ENCODE results near the gene LIN37.
"Not testable (repeated sequence)": the region's sequence is repeated elsewhere in the genome, so short reads cannot be mapped to it uniquely, and the experiment has no call there.

The LIN37 gene

DNA sequence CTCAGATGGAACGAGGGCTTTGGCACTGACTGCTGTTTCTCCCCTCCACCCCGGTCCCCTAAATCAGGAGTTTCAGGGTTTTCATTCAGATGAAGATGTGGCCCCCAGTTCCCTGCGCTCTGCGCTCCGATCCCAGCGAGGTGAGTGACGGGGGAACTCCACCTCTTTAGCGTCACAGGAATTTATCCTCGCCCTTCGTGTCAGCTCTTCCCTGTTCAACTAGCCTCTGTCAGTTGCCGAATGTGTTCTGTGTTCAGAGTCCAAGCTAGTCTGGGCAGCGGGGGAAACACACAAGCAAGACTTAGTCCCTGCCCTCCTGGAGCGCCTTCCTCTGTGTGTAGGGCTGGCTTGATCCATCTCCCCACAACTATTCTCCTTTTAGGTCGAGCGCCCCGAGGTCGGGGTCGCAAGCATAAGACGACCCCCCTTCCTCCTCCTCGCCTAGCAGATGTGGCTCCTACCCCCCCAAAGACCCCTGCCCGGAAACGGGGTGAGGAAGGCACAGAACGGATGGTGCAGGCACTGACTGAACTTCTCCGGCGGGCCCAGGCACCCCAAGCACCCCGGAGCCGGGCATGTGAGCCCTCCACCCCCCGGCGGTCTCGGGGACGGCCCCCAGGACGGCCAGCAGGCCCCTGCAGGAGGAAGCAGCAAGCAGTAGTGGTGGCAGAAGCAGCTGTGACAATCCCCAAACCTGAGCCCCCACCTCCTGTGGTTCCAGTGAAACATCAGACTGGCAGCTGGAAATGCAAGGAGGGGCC lies 28.8 kb upstream of the LIN37 start:
- DNase-seq (ENCODE audit: low read depth in 2 of 2): no peak

DNA sequence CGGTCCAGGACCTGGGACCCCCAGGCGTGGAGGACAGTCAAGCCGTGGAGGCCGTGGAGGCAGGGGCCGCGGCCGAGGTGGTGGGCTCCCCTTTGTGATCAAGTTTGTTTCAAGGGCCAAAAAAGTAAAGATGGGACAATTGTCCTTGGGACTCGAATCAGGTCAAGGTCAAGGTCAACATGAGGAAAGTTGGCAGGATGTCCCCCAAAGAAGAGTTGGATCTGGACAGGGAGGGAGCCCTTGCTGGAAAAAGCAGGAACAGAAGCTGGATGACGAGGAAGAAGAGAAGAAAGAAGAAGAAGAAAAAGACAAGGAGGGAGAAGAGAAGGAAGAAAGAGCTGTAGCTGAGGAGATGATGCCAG lies 28.2 kb upstream of the LIN37 start:
- DNase-seq (ENCODE audit: low read depth in 2 of 2): no peak

DNA sequence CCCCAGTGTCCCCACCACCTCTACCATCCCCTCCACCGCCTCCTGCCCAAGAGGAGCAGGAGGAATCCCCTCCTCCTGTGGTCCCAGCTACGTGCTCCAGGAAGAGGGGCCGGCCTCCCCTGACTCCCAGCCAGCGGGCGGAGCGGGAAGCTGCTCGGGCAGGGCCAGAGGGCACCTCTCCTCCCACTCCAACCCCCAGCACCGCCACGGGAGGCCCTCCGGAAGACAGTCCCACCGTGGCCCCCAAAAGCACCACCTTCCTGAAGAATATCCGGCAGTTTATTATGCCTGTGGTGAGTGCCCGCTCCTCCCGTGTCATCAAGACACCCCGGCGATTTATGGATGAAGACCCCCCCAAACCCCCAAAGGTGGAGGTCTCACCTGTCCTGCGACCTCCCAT lies 27.7 kb upstream of the LIN37 start:
- DNase-seq (ENCODE audit: low read depth in 2 of 2): no peak

DNA sequence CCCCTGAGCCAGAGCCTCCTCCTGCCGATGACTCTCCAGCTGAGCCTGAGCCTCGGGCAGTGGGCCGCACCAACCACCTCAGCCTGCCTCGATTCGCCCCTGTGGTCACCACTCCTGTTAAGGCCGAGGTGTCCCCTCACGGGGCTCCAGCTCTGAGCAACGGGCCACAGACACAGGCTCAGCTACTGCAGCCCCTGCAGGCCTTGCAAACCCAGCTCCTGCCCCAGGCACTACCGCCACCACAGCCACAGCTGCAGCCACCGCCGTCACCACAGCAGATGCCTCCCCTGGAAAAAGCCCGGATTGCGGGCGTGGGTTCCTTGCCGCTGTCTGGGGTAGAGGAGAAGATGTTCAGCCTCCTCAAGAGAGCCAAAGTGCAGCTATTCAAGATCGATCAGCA lies 27.0 kb upstream of the LIN37 start:
- no peak for DNase-seq (ENCODE audit: low read depth in 2 of 2)

DNA sequence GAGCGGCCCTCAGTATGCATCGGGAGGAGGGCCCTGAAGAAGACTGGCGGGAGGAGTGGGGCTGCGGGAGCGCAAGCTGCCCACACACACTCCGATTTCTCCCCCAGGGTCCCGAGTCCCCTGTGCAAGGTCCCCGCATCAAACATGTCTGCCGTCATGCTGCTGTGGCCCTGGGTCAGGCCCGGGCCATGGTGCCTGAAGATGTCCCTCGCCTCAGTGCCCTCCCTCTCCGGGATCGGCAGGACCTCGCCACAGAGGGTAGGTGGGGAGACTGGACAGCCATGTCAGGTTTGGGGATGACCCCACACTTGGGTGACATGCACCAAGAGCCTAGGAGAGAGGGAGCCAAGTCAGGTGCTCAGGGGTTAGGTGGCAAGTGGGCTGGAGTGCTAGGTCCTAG lies 25.9 kb upstream of the LIN37 start:
- DNase-seq (ENCODE audit: low read depth in 2 of 2): no peak

DNA sequence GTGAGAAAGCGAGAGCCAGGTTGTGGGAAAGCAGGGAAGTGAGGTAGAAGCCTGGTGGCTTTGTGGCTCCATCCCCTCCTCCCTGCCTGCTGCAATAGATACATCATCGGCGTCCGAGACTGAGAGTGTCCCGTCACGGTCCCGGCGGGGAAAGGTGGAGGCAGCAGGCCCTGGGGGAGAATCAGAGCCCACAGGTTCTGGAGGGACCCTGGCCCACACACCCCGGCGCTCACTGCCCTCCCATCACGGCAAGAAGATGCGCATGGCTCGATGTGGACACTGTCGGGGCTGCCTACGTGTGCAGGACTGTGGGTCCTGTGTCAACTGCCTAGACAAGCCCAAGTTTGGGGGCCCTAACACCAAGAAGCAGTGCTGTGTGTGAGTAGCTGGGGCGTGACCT lies 25.5 kb upstream of the LIN37 start:
- DNase-seq (ENCODE audit: low read depth in 2 of 2): no peak

DNA sequence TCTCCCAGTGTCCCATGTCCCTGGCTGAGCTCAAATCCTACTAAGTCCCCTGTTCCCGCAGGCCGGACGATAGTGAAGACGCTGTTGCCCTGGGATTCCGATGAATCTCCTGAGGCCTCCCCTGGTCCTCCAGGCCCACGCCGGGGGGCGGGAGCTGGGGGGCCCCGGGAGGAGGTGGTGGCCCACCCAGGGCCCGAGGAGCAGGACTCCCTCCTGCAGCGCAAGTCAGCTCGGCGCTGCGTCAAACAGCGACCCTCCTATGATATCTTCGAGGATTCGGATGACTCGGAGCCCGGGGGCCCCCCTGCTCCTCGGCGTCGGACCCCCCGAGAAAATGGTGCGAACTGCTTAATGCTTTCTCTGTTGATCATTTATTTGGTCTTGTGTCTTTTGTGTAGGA lies 24.7 kb upstream of the LIN37 start:
- DNase-seq (ENCODE audit: low read depth in 2 of 2): no peak

DNA sequence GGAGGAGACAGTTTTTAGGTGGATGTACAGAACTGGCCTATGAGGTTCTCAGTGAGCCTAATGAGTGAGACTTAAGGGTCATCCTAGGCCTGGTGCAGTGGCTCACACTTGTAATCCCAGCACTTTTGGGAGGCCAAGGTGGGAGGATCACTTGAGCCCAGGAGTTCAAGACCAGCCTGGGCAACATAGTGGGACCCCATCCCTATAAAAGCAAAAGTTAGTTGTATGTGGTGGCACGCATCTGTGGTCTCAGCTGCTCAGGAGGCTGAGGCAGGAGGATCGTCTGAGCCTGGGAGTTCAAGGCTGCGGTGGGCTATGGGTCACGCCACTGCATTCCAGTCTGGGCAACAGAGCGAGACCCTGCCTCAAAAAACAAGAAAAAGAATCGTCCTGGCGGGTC lies 24.2 kb upstream of the LIN37 start:
- not testable (repeated sequence) for DNase-seq (ENCODE audit: low read depth in 2 of 2)

DNA sequence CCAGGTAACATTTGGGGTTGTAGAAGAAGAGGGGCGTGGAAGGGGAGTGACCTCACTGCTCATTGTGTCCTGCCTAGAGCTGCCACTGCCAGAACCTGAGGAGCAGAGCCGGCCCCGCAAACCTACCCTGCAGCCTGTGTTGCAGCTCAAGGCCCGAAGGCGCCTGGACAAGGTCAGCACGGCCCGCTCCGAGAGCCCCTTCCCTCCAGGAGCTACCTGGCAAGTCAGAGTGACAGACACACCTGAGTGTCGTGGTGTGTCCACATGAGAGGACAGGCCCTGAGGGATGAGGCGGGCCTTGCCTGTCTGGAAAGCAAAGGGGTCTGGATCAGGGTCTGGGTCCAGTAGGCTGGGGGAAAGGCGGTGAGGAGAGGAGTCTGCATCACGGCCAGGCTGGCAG lies 23.8 kb upstream of the LIN37 start:
- DNase-seq (ENCODE audit: low read depth in 2 of 2): no peak

DNA sequence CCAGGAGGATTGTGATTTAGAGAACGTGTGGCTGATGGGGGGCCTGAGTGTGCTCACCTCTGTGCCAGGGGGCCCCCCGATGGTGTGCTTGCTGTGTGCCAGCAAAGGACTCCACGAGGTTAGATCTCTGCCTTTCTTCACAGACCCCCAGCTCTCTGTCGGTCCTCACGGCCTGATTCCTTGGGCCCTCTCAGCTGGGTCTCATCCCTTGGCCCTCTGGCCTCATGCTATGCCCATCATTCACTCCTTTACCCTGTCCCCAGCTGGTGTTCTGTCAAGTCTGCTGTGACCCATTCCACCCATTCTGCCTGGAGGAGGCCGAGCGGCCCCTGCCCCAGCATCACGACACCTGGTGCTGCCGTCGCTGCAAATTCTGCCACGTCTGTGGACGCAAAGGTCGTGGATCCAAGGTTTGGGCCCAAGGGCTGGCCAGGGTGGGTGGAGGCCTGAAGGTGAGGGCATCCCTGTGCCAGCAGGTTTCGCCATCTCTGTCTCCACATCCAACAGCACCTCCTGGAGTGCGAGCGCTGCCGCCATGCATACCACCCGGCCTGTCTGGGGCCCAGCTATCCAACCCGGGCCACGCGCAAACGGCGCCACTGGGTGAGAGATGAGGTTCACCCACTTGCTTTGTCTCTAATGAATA lies 23.0 kb upstream of the LIN37 start:
- no peak for DNase-seq (ENCODE audit: low read depth in 2 of 2)

DNA sequence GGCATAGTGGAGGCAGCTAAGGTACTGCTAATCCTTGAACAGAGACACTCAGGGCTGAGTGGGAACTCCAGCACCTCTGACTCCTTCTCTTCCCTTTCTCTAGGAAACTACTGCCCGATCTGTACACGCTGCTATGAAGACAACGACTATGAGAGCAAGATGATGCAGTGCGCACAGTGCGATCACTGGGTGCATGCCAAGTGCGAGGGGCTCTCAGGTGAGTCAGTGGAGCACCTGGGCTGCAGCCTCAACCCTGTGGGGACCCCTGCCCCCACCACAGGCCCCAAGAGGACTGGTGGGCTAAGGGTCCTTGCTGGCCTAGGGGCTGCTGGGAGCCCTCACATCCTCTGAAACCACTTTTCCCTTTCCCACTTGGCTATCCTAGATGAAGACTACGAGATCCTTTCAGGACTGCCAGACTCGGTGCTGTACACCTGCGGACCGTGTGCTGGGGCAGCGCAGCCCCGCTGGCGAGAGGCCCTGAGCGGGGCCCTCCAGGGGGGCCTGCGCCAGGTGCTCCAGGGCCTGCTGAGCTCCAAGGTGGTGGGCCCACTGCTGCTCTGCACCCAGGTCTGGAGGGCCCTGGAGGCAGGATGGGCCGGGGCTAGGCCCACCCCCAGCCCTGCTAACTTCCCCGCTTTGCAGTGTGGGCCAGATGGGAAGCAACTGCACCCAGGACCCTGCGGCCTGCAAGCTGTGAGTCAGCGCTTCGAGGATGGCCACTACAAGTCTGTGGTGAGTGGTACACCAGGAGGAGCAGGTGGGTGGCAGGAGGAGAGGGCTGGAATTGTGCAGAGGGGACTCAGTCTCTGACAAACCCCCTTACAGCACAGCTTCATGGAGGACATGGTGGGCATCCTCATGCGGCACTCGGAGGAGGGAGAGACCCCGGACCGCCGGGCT lies 21.1 kb upstream of the LIN37 start:
- no peak for DNase-seq (ENCODE audit: low read depth in 2 of 2)

DNA sequence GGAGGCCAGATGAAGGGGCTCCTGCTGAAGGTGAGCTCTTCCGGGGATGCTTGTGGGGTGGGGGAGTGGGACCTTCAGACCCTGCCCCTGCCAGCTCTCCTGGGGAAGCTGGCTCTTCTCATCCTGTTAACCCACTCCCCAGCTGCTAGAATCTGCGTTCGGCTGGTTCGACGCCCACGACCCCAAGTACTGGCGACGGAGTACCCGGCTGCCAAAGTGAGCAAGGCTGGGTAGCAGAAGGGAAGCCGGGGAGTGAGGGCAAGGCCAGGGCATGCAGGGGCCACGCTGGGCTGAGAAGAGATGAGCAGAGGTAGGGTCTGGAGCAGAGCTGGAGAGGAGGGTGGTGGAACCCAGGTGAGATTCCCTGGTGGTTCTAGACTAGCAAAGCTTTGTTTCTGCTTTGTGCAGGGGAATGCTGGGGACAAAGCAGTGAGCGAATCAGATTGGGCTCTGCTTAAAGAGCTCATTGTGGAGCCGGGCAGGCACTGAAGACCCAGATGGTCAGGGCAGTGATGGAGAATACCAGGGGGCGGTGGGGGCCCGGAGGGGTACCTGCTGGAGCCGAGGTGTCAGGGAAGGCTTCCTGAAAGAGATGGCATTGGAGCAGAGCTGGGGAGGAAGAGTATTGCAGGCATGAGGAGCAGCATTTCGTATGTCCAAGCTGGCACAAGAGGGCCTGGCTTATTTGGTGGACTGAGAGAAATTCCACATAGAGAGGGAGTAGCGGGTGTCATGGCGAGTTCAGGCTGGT lies 20.2 kb upstream of the LIN37 start:
- DNase-seq (ENCODE audit: low read depth in 2 of 2): no peak

DNA sequence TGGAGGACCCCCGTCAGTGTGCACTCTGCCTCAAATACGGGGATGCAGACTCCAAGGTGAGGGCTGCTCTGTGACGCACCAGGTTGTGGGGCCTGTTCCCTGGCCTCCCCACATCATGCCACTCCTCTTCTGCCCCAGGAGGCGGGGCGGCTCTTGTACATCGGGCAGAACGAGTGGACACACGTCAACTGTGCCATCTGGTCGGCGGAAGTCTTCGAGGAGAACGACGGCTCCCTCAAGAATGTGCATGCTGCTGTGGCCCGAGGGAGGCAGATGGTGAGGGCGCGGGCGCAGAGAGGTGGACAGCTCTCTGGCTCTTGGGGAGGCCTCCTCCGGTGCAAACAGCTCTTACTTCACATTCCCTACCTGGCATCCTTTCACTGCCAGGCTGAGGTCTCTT lies 19.4 kb upstream of the LIN37 start:
- DNase-seq (ENCODE audit: low read depth in 2 of 2): no peak

DNA sequence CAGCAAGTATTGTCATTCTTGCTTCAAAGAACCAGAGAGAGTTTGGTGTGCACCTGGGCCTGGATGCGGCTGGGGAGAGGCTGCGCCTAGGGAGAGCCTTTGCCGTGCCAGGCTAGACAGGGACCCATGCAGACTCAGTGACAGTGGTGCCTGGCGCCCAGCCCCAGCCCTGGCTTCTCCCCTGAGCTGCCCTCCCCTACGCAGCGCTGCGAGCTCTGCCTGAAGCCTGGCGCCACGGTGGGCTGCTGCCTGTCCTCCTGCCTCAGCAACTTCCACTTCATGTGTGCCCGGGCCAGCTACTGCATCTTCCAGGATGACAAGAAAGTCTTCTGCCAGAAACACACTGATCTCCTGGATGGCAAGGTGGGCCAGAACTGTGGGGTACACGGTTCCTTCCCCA lies 18.6 kb upstream of the LIN37 start:
- no peak for DNase-seq (ENCODE audit: low read depth in 2 of 2)

DNA sequence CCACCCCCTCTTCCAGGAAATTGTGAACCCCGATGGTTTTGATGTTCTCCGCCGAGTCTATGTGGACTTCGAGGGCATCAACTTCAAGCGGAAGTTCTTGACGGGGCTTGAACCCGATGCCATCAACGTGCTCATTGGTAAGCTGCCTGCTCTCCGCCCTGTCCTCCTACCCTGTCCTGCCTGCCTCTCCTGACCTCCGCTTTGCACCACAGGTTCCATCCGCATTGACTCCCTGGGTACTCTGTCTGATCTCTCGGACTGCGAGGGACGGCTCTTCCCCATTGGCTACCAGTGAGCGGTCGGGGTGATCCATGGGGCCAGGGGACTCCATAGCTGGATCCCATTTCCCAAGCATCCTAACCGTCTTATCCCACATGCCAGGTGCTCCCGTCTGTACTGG lies 18.1 kb upstream of the LIN37 start:
- no peak for DNase-seq (ENCODE audit: low read depth in 2 of 2)

DNA sequence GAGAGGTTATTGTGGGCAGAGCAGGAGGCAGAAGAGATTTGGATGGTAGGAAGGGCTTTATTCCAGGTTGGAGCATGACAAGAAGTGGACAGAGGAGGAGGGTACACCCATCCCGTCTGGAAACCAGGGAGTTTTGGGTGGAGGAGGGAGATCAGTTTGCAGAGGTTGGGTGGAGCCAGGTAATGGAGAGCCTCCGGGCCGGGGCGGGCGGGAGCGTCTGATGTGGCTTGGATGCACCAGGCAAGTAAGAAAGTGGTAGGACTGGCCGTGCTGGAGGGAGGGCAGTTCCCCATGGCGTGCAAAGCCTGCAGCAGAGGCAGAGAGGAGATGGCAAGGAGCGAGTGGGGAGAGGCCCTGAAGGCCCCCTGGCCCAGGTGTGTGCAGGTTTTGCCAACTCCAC lies 17.0 kb upstream of the LIN37 start:
- no peak for DNase-seq (ENCODE audit: low read depth in 2 of 2)

DNA sequence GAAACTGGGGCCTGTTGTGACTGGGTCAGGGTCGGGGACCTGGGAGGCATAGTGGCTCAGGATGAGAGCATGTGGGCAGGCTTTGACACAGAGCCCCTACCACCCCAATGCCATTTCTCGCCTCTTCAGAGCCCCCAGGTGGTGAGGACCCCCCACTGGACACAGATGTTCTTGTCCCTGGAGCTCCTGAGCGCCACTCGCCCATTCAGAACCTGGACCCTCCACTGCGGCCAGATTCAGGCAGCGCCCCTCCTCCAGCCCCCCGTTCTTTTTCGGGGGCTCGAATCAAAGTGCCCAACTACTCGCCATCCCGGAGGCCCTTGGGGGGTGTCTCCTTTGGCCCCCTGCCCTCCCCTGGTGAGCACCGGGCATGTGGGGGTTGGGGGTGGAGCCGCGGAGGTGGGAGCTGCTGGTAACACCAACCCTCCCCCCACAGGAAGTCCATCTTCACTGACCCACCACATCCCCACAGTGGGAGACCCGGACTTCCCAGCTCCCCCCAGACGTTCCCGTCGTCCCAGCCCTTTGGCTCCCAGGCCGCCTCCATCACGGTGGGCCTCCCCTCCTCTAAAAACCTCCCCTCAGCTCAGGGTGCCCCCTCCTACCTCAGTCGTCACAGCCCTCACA lies 16.5 kb upstream of the LIN37 start:
- no peak for DNase-seq (ENCODE audit: low read depth in 2 of 2)

DNA sequence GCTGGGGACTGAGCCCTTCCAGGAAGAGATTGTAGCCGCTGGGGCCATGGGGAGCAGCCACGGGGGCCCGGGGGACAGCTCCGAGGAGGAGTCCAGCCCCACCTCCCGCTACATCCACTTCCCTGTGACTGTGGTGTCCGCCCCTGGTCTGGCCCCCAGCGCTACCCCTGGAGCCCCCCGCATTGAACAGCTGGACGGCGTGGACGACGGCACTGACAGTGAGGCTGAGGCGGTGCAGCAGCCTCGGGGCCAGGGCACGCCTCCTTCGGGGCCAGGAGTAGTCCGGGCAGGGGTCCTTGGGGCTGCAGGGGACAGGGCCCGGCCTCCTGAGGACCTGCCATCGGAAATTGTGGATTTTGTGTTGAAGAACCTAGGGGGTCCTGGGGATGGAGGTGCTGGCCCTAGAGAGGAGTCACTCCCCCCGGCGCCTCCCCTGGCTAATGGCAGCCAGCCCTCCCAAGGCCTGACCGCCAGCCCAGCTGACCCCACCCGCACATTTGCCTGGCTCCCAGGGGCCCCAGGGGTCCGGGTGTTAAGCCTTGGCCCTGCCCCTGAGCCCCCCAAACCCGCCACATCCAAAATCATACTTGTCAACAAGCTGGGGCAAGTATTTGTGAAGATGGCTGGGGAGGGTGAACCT lies 15.7 kb upstream of the LIN37 start:
- no peak for DNase-seq (ENCODE audit: low read depth in 2 of 2)

DNA sequence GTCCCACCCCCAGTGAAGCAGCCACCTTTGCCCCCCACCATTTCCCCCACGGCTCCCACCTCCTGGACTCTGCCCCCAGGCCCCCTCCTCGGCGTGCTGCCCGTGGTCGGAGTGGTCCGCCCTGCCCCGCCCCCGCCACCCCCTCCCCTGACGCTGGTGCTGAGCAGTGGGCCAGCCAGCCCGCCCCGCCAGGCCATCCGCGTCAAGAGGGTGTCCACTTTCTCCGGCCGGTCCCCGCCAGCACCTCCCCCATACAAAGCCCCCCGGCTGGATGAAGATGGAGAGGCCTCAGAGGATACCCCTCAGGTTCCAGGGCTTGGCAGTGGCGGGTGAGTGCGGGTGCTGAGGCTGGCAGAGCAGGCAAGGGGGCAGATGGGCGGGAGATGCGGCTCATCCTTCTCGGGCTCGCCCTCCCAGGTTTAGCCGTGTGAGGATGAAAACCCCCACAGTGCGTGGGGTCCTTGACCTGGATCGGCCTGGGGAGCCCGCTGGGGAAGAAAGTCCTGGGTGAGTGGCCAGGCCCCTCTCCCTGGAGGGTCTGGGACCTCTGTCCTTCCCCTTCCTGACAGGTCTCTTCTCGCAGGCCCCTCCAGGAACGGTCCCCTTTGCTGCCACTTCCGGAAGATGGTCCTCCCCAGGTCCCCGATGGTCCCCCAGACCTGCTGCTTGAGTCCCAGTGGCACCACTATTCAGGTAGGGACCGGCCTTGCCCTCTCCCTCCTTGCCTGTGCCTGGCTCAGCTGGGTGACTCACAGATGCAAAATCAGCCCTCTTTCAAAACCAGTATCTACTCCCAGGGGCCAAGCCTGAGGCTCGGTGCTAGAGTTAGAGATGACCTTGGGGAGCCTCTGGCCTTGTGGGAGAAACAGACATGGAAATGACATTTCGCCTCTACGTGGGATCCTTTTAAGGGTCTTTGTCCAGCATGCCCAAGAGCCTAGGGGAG lies 14.9 kb upstream of the LIN37 start:
- no peak for DNase-seq (ENCODE audit: low read depth in 2 of 2)

DNA sequence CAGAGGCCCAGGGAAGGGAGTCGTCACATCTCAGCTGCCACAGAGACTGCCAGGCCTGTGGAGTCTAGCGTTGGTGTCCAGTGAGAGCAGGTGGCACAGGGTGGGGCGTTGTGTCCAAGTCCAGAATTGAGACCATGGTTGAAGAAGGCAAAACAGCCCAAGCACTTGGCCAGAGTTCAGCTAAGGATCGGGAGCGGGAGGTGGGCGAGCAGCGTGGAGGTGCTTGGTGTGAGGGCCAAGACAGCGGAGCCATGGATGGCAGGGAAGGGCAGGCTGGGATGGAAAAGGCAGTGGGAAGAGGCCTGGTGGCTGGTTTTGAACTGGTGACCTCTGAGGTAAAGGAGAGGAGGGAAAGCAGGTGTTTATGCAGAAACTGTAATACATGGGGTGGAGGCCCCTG lies 14.1 kb upstream of the LIN37 start:
- DNase-seq (ENCODE audit: low read depth in 2 of 2): no peak

All from stimulated activated CD8-positive, alpha-beta memory T cell treated with anti-CD3 and anti-CD28 coated beads, Interleukin-15, amount 100 ng/mL, for 48 hours (primary cell).